DND-41 (cell line): Measurements from ENCODE around the gene VCL.

Experiments
- CTCF ChIP-seq: IDR thresholded peaks from 2 replicates; pipeline ENCODE4 v1.5.1; 2012; ENCODE audit warnings: borderline replicate concordance, low read length, moderate library complexity, mild to moderate bottlenecking; ENCODE audit not compliant: poor library complexity, severe bottlenecking; ENCODE audit errors: extremely low read depth
- EZH2 ChIP-seq: IDR thresholded peaks from 3 replicates; pipeline ENCODE4 v1.6.1; 2012; ENCODE audit warnings: borderline replicate concordance, low read depth, mild to moderate bottlenecking, moderate library complexity, low read length, inconsistent platforms; ENCODE audit not compliant: severe bottlenecking

GRCh38 chr10:73967022-73967429 lies 30.9 kb upstream of the VCL start:
- TF ChIP-seq CTCF, result no peak
- no peak for TF ChIP-seq EZH2
